Rectal smooth muscle tissue (tissue), 1 donor: Measurements from ENCODE around the gene TMEM184C.

Experiments
- H3K27ac ChIP-seq: one replicate; pipeline ENCODE4 v1.7.0; 2013; ENCODE audit warnings: low read depth, low read length, inconsistent platforms
- H3K27me3 ChIP-seq: one replicate; pipeline ENCODE4 v1.7.0; 2013; ENCODE audit warnings: low read length; ENCODE audit not compliant: control insufficient read depth, insufficient read depth
- H3K36me3 ChIP-seq: one replicate; pipeline ENCODE4 v1.7.0; 2013; ENCODE audit warnings: low read length; ENCODE audit not compliant: control insufficient read depth, insufficient read depth
- H3K4me1 ChIP-seq: one replicate; pipeline ENCODE4 v1.7.0; 2013; ENCODE audit warnings: low read length; ENCODE audit not compliant: control insufficient read depth, insufficient read depth
- H3K4me3 ChIP-seq: one replicate; pipeline ENCODE4 v1.7.0; 2013; ENCODE audit warnings: low read length
- H3K9ac ChIP-seq: one replicate; pipeline ENCODE4 v1.7.0; 2013; ENCODE audit warnings: low read length

The TMEM184C gene

DNA sequence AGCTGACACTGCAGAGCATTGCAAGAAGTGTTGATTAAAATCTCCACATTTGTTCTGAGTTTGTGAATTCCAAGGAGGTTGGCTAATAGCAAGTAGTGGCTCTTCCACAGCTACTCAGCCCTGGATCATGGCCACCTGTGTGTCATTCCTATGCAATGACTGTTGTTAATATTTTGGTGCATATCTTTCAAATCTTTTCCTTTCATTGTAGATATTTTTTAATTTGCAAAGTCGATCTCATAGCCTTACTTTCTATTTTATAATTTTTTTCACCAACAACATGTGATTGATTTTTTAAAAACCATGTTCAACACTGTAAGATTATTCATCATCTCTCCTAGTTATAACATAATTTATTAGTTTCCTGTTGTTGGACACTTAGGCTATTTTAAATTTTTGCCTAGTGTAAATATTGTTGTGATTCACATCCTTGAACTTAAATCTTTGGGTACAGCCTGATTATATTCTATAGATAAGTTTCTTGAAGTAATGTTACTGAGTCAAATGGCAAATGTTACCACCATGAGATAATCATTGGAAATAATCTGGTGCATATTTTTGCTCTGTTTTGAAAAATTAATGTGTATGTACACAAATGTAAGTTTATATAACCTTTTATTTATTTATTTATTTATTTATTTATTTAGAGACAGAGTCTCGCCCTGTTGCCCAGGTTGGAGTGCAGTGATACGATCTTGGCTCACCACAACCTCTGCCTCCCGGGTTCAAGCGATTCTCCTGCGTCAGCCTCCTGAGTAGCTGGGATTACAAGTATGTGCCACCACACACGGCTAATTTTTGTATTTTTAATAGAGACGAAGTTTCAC lies 97.6 kb downstream of the TMEM184C start:
- no peaks in the 10 kb centered on the region for H3K27me3 ChIP-seq

GRCh38 chr4:147717878-147718277 lies 100.7 kb downstream of the TMEM184C start:
- no peak overlapping the region for H3K27ac ChIP-seq
- no peak overlapping the region for H3K4me3 ChIP-seq
- no peaks in the 10 kb centered on the region for H3K27me3 ChIP-seq
- H3K36me3 ChIP-seq = no peaks in the 10 kb centered on the region
- H3K9ac ChIP-seq = no peak overlapping the region
- no peaks in the 10 kb centered on the region for H3K4me1 ChIP-seq

More for the DNA sequence above, 97.6 kb downstream of the TMEM184C start:
- Histone ChIP-seq H3K4me3 (no peak overlapping the region), H3K27ac (no peak overlapping the region), H3K4me1 (no peaks in the 10 kb centered on the region), H3K36me3 (no peaks in the 10 kb centered on the region), H3K9ac (no peak overlapping the region)
